H1 (cell line): ENCODE results near the gene LSM11. TPM values are rescaled to one million over a fixed set of nuclear protein-coding genes. Genes with fewer than 3 reads are reported as not detected.

Experiments
- EGR1 ChIP-seq: IDR thresholded peaks from 2 replicates; pipeline ENCODE4 v1.6.1; 2011; ENCODE audit warnings: low read depth, low read length, borderline replicate concordance
- SUZ12 ChIP-seq: fragments of 200-600 bp; sonication (generic); IDR thresholded peaks from 2 replicates; pipeline ENCODE4 v1.6.1; 2012; ENCODE audit warnings: mild to moderate bottlenecking, inconsistent platforms, low read length, moderate library complexity, mixed read lengths
- TAF7 ChIP-seq: optimal IDR thresholded peaks from 2 replicates; pipeline ENCODE3; 2011; ENCODE audit warnings: low read depth, mild to moderate bottlenecking, inconsistent platforms, low read length, moderate library complexity, borderline replicate concordance
- polyA plus RNA-seq, 7 experiments: library from polyadenylated mRNA; depleted of rRNA in 3 of 7; stranded (reverse) in 5 of 7; unstranded in 2 of 7; fragments of >200 nt in 5 of 7; fragments of 200-250 nt in 2 of 7; gene quantifications; 1 replicate in 5 of 7; 2 replicates in 1 of 7; 4 replicates in 1 of 7; pipeline versions ENCODE4 v1.2.1 to v1.2.3, GENCODE V29; 2011 to 2013; ENCODE audit warnings: missing spikeins in 2 of 7, mixed read lengths in 2 of 7
- total RNA-seq: library from RNA; stranded (reverse); fragmentation: NEBNext Ultra II Directional; extraction: Animal tissue kit (Norgen Biotek cat#: 25700); gene quantifications from 2 replicates; pipeline ENCODE4 v1.2.1, GENCODE V29; 2021

LSM11 gene
- total and polyA plus RNA-seq, 2 of the 8 experiments (the other 6 are each of a cell fraction or from before 2014, with no cell fraction given): 1.8 to 3.9 TPM

DNA sequence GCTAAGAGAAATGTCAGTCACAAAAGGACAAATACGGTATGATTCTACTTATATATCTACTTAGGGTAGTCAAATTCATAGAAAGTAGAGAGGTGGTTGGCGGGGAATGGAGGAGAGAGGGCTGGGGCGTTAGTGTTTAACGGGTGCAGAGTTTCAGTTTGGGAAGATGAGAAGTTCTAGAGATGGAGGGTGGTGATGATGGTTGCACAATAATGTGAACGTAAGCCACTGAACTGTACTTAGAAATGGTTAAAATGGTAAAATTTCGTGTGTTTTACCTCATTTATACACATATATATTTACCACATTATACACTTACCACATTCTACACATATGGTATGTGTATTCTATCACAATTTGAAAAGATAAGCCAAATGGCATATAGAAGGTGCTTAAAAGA is 35.7 kb downstream of the LSM11 start (continued):
- no peak for TF ChIP-seq SUZ12
- TF ChIP-seq TAF7: no peak
- TF ChIP-seq EGR1: no peak
- TF ChIP-seq, all 59 proteins: peak for 0
